H9 (cell line): ENCODE data around the gene CDCP2. TPM values are rescaled to one million over a fixed set of nuclear protein-coding genes. Genes with fewer than 3 reads are reported as not detected.

ENCODE experiments used
- DNase-seq: peaks from one replicate; pipeline ENCODE4 v3.0.0-alpha.2; 2017
- H2AFZ ChIP-seq: one replicate; pipeline ENCODE4 v1.6.1; 2013; ENCODE audit warnings: mild to moderate bottlenecking, low read length, control low read depth, moderate library complexity
- H2AK5ac ChIP-seq: 2 replicates; pipeline ENCODE4 v1.6.1; 2013; ENCODE audit warnings: low read length, control low read depth, mixed read lengths; ENCODE audit not compliant: insufficient read length
- H2BK120ac ChIP-seq: one replicate; pipeline ENCODE4 v1.6.1; 2013; ENCODE audit warnings: low read depth, mild to moderate bottlenecking, low read length, control low read depth, inconsistent platforms; ENCODE audit not compliant: poor library complexity, severe bottlenecking
- H2BK12ac ChIP-seq: 2 replicates; pipeline ENCODE4 v1.6.1; 2013; ENCODE audit warnings: low read length, control low read depth, mixed read lengths, low read depth; ENCODE audit not compliant: insufficient read length
- H2BK15ac ChIP-seq: 2 replicates; pipeline ENCODE4 v1.6.1; 2013; ENCODE audit warnings: low read depth, low read length, control low read depth
- H2BK20ac ChIP-seq: one replicate; pipeline ENCODE4 v1.6.1; 2013; ENCODE audit warnings: low read depth, mild to moderate bottlenecking, low read length, control low read depth, inconsistent platforms; ENCODE audit not compliant: poor library complexity, severe bottlenecking
- H2BK5ac ChIP-seq: 2 replicates; pipeline ENCODE4 v1.6.1; 2013; ENCODE audit warnings: low read length, control low read depth, mixed read lengths; ENCODE audit not compliant: insufficient read length
- H3K14ac ChIP-seq: 2 replicates; pipeline ENCODE4 v1.6.1; 2013; ENCODE audit warnings: low read length, control low read depth; ENCODE audit not compliant: insufficient read depth
- H3K18ac ChIP-seq: 2 replicates; pipeline ENCODE4 v1.6.1; 2013; ENCODE audit warnings: low read depth, mild to moderate bottlenecking, mixed read lengths, low read length, control low read depth; ENCODE audit not compliant: insufficient read length
- H3K23ac ChIP-seq: 2 replicates; pipeline ENCODE4 v1.6.1; 2013; ENCODE audit warnings: low read length, control low read depth, mixed read lengths, low read depth; ENCODE audit not compliant: insufficient read length
- H3K23me2 ChIP-seq: 2 replicates; pipeline ENCODE4 v1.6.1; 2013; ENCODE audit warnings: low read depth, mild to moderate bottlenecking, mixed read lengths, low read length, control low read depth; ENCODE audit not compliant: insufficient read length, poor library complexity, severe bottlenecking
- H3K27ac ChIP-seq: 2 replicates; pipeline ENCODE4 v1.5.1; 2013; ENCODE audit warnings: low read length, control low read depth, mixed read lengths, low read depth; ENCODE audit not compliant: insufficient read length
- H3K27me3 ChIP-seq: 2 replicates; pipeline ENCODE4 v1.6.1; 2013; ENCODE audit warnings: low read length, control low read depth, inconsistent platforms; ENCODE audit not compliant: insufficient read depth
- H3K4ac ChIP-seq: 2 replicates; pipeline ENCODE4 v1.6.1; 2013; ENCODE audit warnings: low read depth, mild to moderate bottlenecking, control low read depth, inconsistent platforms, low read length, moderate library complexity
- H3K4me1 ChIP-seq: 2 replicates; pipeline ENCODE4 v1.6.1; 2013; ENCODE audit warnings: low read length, control low read depth, inconsistent platforms; ENCODE audit not compliant: insufficient read depth
- H3K4me2 ChIP-seq: 2 replicates; pipeline ENCODE4 v1.6.1; 2013; ENCODE audit warnings: low read length, control low read depth, mixed read lengths; ENCODE audit not compliant: insufficient read length, insufficient read depth
- H3K56ac ChIP-seq: 2 replicates; pipeline ENCODE4 v1.6.1; 2013; ENCODE audit warnings: low read depth, mild to moderate bottlenecking, mixed read lengths, low read length, control low read depth; ENCODE audit not compliant: insufficient read length
- H3K79me1 ChIP-seq: 2 replicates; pipeline ENCODE4 v1.6.1; 2013; ENCODE audit warnings: low read depth, mild to moderate bottlenecking, moderate library complexity, low read length, control low read depth, inconsistent platforms; ENCODE audit not compliant: insufficient read depth, poor library complexity, severe bottlenecking
- H3K79me2 ChIP-seq: 2 replicates; pipeline ENCODE4 v1.6.1; 2013; ENCODE audit warnings: low read length, control low read depth, inconsistent platforms; ENCODE audit not compliant: insufficient read depth
- H3K9ac ChIP-seq: 2 replicates; pipeline ENCODE4 v1.6.1; 2013; ENCODE audit warnings: low read length, control low read depth, mixed read lengths; ENCODE audit not compliant: insufficient read length; ENCODE audit errors: extremely low read depth
- H3K9me3 ChIP-seq: one replicate; pipeline ENCODE4 v1.6.1; 2013; ENCODE audit warnings: low read depth, low read length, inconsistent platforms; ENCODE audit not compliant: control insufficient read depth
- H3T11ph ChIP-seq: one replicate; pipeline ENCODE4 v1.6.1; 2013; ENCODE audit warnings: mild to moderate bottlenecking, low read length, control low read depth, inconsistent platforms
- H4K20me1 ChIP-seq: one replicate; pipeline ENCODE4 v1.6.1; 2013; ENCODE audit not compliant: control insufficient read depth, insufficient read length, insufficient read depth
- H4K5ac ChIP-seq: 2 replicates; pipeline ENCODE4 v1.6.1; 2013; ENCODE audit warnings: low read depth, mild to moderate bottlenecking, mixed read lengths, low read length, control low read depth; ENCODE audit not compliant: insufficient read length
- H4K8ac ChIP-seq: replicated peaks from 2 replicates; pipeline ENCODE4 v1.6.1; 2013; ENCODE audit warnings: low read length, control low read depth, mixed read lengths, low read depth; ENCODE audit not compliant: insufficient read length
- H4K91ac ChIP-seq: 2 replicates; pipeline ENCODE4 v1.6.1; 2013; ENCODE audit warnings: low read depth, mild to moderate bottlenecking, moderate library complexity, mixed read lengths, low read length, control low read depth; ENCODE audit not compliant: insufficient read length
- H3K27ac Mint-ChIP-seq, 3 experiments: 2 replicates in 2 of 3; 3 replicates in 1 of 3; pipeline ENCODE4 v1.8.0; 2020 to 2021; ENCODE audit warnings: mixed read lengths in 3 of 3, mild to moderate bottlenecking in 1 of 3, moderate library complexity in 1 of 3
- H3K27me3 Mint-ChIP-seq: 2 replicates; pipeline ENCODE4 v1.8.0; 2021; ENCODE audit warnings: low read depth, mild to moderate bottlenecking, moderate library complexity, mixed read lengths
- H3K36me3 Mint-ChIP-seq, 3 experiments: 2 replicates in 2 of 3; 3 replicates in 1 of 3; pipeline ENCODE4 v1.8.0; 2020 to 2021; ENCODE audit warnings: low read depth in 3 of 3, mixed read lengths in 3 of 3; ENCODE audit not compliant: insufficient read depth in 1 of 3
- H3K4me1 Mint-ChIP-seq, 2 experiments: 2 replicates each; pipeline ENCODE4 v1.8.0; 2020; ENCODE audit warnings: mixed read lengths in 2 of 2
- H3K4me3 Mint-ChIP-seq, 2 experiments: 2 replicates in 1 of 2; 3 replicates in 1 of 2; pipeline ENCODE4 v1.8.0; 2020 to 2021; ENCODE audit warnings: mild to moderate bottlenecking in 2 of 2, mixed read lengths in 2 of 2, moderate library complexity in 1 of 2
- H3K9me3 Mint-ChIP-seq, 2 experiments: 2 replicates in 1 of 2; 3 replicates in 1 of 2; pipeline ENCODE4 v1.8.0; 2020; ENCODE audit warnings: mild to moderate bottlenecking in 2 of 2, mixed read lengths in 2 of 2, moderate library complexity in 1 of 2
- CTCF ChIP-seq: fragments of 200-600 bp; sonication (generic); conservative IDR thresholded peaks from 3 replicates; pipeline ENCODE4 v1.8.0; 2021; ENCODE audit warnings: antibody characterized with exemption, mild to moderate bottlenecking
- WGBS: extraction: QIAGEN DNeasy Blood & Tissue Kit; methylation state at CpG from one replicate; pipeline ENCODE4 v1.1.7; 2013; ENCODE audit warnings: missing lambda C conversion rate, low lambda C conversion rate, mixed read lengths; ENCODE audit not compliant: insufficient read length; ENCODE audit errors: extremely low coverage; 5-methylcytosine and 5-hydroxymethylcytosine counted together
- total RNA-seq: library from RNA; stranded (reverse); gene quantifications from 2 replicates; pipeline ENCODE4 v1.2.1, GENCODE V29; 2021

CDCP2 gene
- total RNA-seq, 1 experiment from 2014 or later, result not detected

- Histone ChIP-seq H2BK12ac (no peak overlapping the region), H3K27ac (no peak overlapping the region), H4K20me1 (no peaks in the 10 kb centered on the region), H3K79me1 (no peaks in the 10 kb centered on the region), H3K9me3 (no peaks in the 10 kb centered on the region), H3K18ac (no peak overlapping the region), H2BK5ac (no peak overlapping the region), H3K27me3 (no peaks in the 10 kb centered on the region; the same call in 1 of the 2 replicates), H3K14ac (no peak overlapping the region), H3K4me1 (peaks cover 6% of the 10 kb centered on the region; the same call in 1 of the 2 replicates), H3K23me2 (no peaks in the 10 kb centered on the region), H4K8ac (no peak overlapping the region), H3K23ac (no peak overlapping the region), H3K4ac (no peak overlapping the region), H3K56ac (no peak overlapping the region), H2AFZ (no peak overlapping the region), H2BK120ac (no peak overlapping the region), H3K4me2 (no peak overlapping the region), H3T11ph (no peak overlapping the region), H2BK20ac (no peak overlapping the region), H2AK5ac (no peak overlapping the region), H4K91ac (no peak overlapping the region), H3K79me2 (no peaks in the 10 kb centered on the region), H4K5ac (no peak overlapping the region), H3K9ac (no peak overlapping the region), H2BK15ac (no peak overlapping the region)
- H3K4me3 Mint-ChIP-seq, result no peak overlapping the region
- H3K9me3 Mint-ChIP-seq, result no peaks in the 10 kb centered on the region
- DNase-seq, result no peak
- WGBS, result no CpG with 5 or more reads among the region's 7 CpGs
- peaks cover 31 to 46% of the 10 kb centered on the region in 2 experiments for H3K4me1 Mint-ChIP-seq
- H3K27me3 Mint-ChIP-seq, result peaks cover 2% of the 10 kb centered on the region
- no peak for TF ChIP-seq CTCF
- H3K36me3 Mint-ChIP-seq, result no peaks in the 10 kb centered on the region
- H3K27ac Mint-ChIP-seq, result no peak overlapping the region; a peak in 2 of 7 replicates
These were observed 15.8 kb downstream of the CDCP2 start for GRCh38 chr1:54136963-54137533.
